ENCODE measurements around the gene TMEM178B. TPM values are rescaled to one million over a fixed set of nuclear protein-coding genes. Genes with fewer than 3 reads are reported as not detected.

Gene TMEM178B
- total and polyA plus RNA-seq, 8 donors: 0.42 to 3.0 (median 2.1) TPM

DNA sequence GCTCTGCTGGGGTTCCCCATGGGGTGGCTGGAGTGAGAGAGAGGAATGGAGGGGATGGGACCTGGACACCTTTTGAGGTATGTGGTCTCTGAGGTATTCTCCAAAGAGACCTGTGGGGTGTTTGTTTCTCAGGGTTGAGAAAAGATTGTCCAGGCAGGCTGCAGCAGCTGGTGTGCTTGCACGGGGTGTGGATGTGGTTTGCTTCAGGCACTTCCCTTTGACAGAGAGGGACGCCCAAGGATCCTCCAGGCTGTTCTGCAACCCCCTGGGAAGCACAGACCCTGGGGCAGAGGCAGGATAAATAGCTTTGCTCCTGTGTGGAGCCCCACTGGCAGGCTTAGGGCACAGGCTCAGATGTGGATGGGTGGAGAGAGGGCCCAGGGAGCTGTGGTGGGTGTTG, 362.3 kb downstream of the TMEM178B start:
- DNase-seq: peak in 1 of 6 donors; percentile 30
- Histone ChIP-seq H3K27me3 (no peaks in the 10 kb centered on the region), H3K4me1 (no peaks in the 10 kb centered on the region), H3K36me3 (no peaks in the 10 kb centered on the region), H3K4me3 (no peak overlapping the region), H3K27ac (no peak overlapping the region), H3K9me3 (no peaks in the 10 kb centered on the region)
- no peak for FAIRE-seq
- 64 to 66% methylated on average over 2 of the region's 2 CpGs for WGBS, 2 donors
- no peak for ATAC-seq
- TF ChIP-seq, protein P1, sequence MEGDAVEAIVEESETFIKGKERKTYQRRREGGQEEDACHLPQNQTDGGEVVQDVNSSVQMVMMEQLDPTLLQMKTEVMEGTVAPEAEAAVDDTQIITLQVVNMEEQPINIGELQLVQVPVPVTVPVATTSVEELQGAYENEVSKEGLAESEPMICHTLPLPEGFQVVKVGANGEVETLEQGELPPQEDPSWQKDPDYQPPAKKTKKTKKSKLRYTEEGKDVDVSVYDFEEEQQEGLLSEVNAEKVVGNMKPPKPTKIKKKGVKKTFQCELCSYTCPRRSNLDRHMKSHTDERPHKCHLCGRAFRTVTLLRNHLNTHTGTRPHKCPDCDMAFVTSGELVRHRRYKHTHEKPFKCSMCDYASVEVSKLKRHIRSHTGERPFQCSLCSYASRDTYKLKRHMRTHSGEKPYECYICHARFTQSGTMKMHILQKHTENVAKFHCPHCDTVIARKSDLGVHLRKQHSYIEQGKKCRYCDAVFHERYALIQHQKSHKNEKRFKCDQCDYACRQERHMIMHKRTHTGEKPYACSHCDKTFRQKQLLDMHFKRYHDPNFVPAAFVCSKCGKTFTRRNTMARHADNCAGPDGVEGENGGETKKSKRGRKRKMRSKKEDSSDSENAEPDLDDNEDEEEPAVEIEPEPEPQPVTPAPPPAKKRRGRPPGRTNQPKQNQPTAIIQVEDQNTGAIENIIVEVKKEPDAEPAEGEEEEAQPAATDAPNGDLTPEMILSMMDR (IDR thresholded peaks at IDR 0.05): no peak
- intact Hi-C loops (cut with DNase I): no loop called here

DNA sequence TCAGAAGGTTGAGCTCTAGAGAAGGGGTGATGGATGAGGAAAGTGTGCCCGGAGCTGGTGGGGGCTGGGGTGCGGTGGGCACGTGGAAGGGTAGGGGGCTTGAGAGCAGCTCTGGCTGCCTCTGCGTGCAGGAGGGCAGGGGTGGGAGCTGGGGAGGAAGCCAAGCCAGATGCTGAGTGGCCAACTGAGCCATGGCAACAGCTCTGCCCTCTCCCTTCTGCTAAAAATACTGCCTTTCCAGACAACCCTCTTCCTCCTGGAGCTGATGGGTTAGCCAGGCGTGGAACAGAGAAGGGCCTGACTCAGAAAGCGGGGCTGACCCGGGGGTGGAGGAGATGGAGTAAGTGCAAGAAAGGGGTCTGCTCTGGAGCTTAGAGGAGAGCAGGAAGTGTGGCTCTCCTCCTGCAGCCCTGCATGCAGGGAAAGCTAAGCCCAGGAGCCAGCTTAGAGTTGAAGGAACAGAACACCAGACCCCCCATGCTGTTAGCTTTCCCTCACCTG, 362.8 kb downstream of the TMEM178B start:
- ATAC-seq: no peak
- no peaks in the 10 kb centered on the region for H3K36me3 ChIP-seq
- DNase-seq: peak in 1 of 6 donors; percentile 36
- no peaks in the 10 kb centered on the region for H3K27me3 ChIP-seq
- no peaks in the 10 kb centered on the region for H3K4me1 ChIP-seq
- WGBS, 2 donors: 74 to 77% methylated on average over 7 of the region's 7 CpGs
- no peak overlapping the region for H3K27ac ChIP-seq
- H3K4me3 ChIP-seq: no peak overlapping the region
- FAIRE-seq: no peak
- TF ChIP-seq, protein P1 (IDR thresholded peaks at IDR 0.05): no peak
- H3K9me3 ChIP-seq: no peaks in the 10 kb centered on the region
- intact Hi-C loops (cut with DNase I): no loop called here

DNA sequence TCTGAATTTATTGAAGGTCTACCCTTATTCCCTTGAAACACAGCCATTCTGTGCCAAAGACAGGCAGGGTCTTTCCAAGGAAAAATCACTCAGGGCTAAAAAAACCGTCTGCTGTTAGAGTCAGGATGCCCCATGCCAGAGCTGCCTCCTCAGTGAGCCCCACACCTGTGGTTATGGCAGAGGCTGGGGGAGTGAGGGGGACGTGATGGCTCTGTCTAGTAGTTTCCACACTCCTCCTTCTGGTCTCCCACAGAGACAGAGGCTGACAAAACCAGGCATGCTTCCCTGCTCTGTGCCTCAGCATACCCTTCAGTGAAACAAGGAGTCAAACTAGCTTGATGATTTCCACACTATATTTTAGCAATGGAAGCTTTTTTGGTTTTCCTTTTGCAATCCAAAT, 365.3 kb downstream of the TMEM178B start:
- WGBS, 2 donors: 53 to 66% methylated on average over 2 of the region's 2 CpGs
- Histone ChIP-seq H3K4me1 (no peaks in the 10 kb centered on the region), H3K27me3 (no peaks in the 10 kb centered on the region), H3K36me3 (no peaks in the 10 kb centered on the region), H3K27ac (no peak overlapping the region), H3K9me3 (no peaks in the 10 kb centered on the region), H3K4me3 (no peak overlapping the region)
- TF ChIP-seq, protein P1 (IDR thresholded peaks at IDR 0.05): no peak
- intact Hi-C loops (cut with DNase I): no loop called here
- ATAC-seq (no peak), DNase-seq (peak in 1 of 6 donors; percentile 13), FAIRE-seq (no peak)

DNA sequence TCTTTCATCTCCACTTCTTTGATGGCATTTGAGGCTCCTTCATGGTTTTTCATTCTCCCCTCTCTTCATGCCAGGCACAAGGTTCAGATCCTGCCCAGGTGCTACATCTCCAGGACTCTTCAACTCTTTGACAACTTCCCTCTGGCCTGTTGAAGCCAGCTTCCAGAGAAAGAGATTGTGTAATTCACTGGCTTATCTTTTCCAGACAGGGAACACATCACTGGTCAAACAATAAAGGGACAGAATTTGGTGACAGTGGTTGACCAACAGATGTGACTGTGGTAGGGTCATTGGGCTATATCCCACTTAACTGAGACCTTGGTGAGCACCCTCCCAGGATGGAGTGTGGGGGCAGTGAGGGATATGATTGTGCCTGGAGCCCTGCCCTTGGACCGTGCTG, 365.9 kb downstream of the TMEM178B start:
- 45 to 67% methylated on average over 1 of the region's 1 CpG for WGBS, 2 donors
- TF ChIP-seq, protein P1 (IDR thresholded peaks at IDR 0.05): no peak
- no peak for DNase-seq
- Histone ChIP-seq H3K27ac (no peak overlapping the region), H3K4me3 (no peak overlapping the region), H3K27me3 (no peaks in the 10 kb centered on the region), H3K9me3 (no peaks in the 10 kb centered on the region), H3K36me3 (no peaks in the 10 kb centered on the region), H3K4me1 (no peaks in the 10 kb centered on the region)
- FAIRE-seq: no peak
- intact Hi-C loops (cut with DNase I): loop anchor here in 1 of 3 donors (10.0 kb wide), 1 partner anchor 55 kb away; no protein-coding TSS in a partner anchor
- ATAC-seq: no peak

DNA sequence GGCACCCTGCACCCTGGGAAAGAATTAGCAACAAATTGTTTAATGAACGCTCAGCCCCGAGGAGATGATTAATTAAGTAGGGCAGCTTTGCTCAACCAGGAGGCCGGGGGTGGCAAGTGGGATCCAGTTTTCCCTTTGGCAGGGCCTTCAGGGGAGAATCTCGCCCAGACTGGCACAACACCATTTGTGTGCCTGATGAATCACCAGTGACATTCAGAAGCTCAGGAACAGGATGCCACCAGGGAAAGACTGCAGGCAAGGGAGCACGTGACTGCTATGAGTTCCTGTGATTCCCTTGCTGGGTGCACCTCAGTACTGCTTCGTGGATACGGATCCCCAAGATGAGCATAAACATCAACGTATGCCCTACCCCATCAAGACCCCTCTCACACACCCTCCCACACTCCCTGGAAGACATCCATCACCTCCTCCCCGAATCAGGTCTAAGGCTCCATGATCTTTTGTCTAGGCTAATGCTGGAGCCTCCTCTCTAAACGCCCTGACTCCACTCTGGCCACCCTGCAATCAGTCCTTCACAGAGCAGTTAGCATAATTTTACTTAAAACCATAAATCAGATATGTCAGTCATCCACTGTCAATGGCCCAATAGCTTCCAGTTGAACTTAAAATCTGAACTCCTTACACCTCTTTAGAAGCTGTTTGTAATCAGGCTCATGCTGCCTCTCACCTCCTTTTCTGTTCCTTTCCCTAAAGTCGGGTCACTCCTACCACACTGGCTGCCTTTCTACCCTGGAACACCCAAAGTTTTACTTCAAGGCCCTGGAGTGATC, 368.2 kb downstream of the TMEM178B start:
- no peaks in the 10 kb centered on the region for H3K36me3 ChIP-seq
- no peak for ATAC-seq
- no peak overlapping the region for H3K4me3 ChIP-seq
- WGBS, 2 donors: 72 to 73% methylated on average over 11 of the region's 11 CpGs
- H3K27me3 ChIP-seq: no peaks in the 10 kb centered on the region
- FAIRE-seq: no peak
- no peaks in the 10 kb centered on the region for H3K9me3 ChIP-seq
- TF ChIP-seq, protein P1 (IDR thresholded peaks at IDR 0.05): no peak
- no peak for DNase-seq
- no peak overlapping the region for H3K27ac ChIP-seq
- intact Hi-C loops (cut with DNase I): loop anchor here in 1 of 3 donors (10.0 kb wide), 1 partner anchor 57 kb away; no protein-coding TSS in a partner anchor
- no peaks in the 10 kb centered on the region for H3K4me1 ChIP-seq
